ELF-1 (cell line): ENCODE measurements around the gene MTG1.
"Not testable (repeated sequence)": the region's sequence is repeated elsewhere in the genome, so short reads cannot be mapped to it uniquely, and the experiment has no call there.

Experiments
- DNase-seq: peaks from one replicate; pipeline ENCODE4 v3.0.0-alpha.2; 2016; ENCODE audit warnings: low read depth, low spot score

The MTG1 gene

DNA sequence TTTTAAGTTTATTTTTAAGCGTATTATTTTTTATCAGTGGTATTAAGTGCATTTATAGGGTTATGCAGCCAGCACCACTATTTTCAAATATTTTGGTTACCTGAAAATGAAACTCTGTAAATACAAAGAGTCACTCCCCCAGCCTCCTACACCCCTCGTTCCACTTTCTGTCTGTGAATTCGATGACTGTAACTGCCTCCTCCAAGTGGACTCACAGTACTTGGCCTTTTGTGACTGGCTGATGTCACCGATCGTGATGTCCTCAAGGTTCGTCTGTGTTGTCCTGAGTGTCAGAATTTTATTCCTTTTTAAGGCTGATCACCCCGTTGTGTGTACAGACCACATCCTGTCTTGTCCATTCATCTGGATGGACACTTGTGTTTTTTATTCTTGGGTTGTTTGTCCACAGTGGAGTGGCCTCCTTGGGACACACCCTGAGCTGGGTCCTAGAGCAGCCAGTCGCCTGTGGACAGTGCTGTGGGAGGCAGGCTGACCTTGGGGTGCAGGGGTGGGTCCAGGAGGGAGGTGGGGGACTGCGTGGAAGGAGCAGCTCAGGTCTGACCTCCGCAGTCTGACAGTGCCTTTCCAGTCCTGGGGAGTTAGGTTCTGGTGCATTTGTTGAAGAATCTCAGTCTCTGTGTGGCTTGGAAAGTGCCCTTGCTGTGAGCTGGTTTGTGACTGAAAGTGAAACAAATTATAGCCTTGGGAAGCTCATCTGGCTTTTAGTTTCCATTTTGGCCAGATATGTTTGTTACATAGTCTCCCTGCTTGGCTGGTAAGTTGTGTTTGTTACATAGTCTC is 6.9 kb downstream of the MTG1 start:
- DNase-seq, result no peak

- no peak for DNase-seq
These were observed 7.5 kb downstream of the MTG1 start for GRCh38 chr10:133401500-133401899.

GRCh38 chr10:133401981-133402725 is 8.2 kb downstream of the MTG1 start:
- no peak for DNase-seq

- no peak for DNase-seq
These were observed 9.4 kb downstream of the MTG1 start for GRCh38 chr10:133403359-133403758.

GRCh38 chr10:133403784-133404183 is 9.8 kb downstream of the MTG1 start:
- no peak for DNase-seq

DNA sequence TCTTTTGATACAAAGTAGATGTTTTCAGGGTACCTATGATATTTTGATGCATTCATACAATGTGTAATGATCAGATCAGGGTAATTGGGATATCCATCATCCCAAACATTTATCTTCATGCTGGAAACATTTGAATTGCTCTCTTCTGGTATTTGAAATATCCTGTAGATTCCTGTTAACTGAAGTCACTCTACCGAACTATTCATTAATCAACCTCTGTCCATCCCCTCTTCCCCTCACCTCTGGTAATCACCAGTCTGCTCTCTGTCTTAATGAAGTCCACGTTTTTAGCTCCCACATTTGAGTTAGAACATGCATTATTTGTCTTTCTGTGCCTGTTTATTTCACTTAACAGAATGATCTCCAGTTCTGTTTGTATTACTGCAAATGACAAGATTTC is 11.3 kb downstream of the MTG1 start:
- DNase-seq, result no peak

DNA sequence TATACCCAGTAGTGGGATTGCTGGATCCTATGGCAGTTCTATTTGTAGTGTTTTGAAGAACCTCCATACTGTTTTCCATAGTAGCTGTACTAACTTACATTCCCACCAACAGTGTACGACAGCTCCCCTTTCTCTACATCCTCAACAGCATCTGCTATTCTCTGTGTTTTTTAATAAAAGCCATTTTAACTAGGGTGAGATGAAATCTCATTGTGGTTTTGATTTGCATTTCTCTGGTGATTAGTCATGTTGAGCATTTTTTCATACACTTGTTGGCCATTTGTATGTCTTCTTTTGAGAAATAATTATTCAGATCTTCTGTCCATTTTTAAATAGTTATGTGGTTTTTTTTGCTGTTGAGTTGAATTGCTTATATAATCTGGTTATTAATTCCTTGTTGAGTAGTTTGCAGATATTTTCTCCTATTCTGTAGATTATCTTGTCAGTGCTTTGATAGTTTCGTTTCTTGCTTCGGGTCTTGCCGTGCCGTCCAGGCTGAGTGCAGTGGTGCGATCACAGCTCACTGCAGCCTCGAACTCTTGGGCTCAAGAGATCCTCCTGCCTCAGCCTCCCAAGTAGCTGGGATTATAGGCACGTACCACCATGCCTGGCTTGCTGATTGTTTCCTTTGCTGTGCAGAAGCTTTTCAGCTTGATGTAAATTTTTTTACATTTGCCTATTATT is 12.0 kb downstream of the MTG1 start:
- DNase-seq, result no peak

DNA sequence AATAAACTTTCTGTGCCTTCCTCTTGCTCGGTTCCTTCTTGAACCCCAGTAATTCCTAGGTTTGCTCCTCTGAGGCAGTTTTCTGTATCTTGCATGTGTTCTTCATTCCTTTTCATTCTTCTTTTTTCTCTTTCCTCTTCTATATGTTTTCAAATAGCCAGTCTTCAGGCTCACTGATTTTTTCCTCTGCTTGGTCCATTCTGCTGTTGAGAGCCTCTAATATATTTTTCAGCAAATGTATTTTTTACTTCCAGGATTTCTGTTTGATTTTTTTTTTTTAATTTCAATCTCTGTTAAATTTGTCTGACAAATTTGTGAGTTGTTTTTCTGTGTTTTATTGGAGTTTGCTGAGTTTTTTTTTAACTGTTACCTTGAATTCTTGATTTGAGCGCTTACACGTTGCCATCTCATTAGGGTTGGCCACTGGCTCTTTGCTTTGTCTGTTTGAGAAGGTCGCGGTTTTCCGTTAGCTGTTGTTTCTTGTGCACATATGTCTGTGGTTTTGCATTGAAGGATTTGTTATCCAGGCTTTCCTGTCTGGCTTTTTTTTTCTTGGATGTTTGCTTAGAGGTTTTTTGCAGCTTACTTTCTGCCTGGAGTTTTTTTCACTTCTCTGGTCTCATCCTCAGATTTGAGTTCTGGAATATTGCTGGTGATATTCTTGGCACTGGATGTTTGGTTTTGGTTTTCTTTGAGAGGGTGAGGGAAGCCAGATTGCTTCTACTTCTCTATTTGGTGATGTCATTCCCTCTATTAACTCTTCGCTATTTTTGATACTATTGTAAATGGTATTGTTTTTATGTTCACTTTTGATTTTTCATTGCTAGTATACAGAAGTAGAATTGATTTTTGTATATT is 17.8 kb downstream of the MTG1 start:
- DNase-seq, result no peak

DNA sequence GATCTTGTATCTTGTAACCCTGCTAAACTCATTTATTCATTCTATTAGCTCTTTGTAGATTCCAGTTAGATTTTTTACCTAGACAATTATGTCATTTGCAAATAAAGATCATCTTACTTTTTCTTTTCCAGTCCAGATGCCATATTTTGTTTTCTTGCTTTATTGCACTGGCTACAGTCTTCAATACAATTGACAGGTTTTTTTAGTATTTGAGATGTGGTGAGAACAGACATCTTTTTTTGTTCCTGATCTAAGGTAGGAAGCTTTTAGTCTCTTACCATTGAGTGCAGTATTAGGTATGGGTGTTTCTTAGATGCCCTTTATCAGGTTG is 18.4 kb downstream of the MTG1 start:
- DNase-seq, result no peak

DNA sequence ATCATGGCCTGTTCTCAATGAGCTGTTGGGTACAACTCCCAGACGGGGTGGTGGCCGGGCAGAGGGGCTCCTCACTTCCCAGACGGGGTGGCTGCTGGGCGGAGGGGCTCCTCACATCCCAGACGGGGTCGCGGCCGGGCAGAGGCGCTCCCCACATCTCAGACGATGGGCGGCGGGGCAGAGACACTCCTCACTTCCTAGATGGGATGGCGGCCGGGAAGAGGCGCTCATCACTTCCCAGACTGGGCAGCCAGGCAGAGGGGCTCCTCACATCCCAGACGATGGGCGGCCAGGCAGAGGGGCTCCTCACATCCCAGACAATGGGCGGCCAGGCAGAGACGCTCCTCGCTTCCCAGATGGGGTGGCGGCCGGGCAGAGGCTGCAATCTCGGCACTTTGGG is 20.4 kb downstream of the MTG1 start:
- DNase-seq, result not testable (repeated sequence)

- no peak for DNase-seq
These were observed 21.8 kb downstream of the MTG1 start for GRCh38 chr10:133415752-133416151.

DNA sequence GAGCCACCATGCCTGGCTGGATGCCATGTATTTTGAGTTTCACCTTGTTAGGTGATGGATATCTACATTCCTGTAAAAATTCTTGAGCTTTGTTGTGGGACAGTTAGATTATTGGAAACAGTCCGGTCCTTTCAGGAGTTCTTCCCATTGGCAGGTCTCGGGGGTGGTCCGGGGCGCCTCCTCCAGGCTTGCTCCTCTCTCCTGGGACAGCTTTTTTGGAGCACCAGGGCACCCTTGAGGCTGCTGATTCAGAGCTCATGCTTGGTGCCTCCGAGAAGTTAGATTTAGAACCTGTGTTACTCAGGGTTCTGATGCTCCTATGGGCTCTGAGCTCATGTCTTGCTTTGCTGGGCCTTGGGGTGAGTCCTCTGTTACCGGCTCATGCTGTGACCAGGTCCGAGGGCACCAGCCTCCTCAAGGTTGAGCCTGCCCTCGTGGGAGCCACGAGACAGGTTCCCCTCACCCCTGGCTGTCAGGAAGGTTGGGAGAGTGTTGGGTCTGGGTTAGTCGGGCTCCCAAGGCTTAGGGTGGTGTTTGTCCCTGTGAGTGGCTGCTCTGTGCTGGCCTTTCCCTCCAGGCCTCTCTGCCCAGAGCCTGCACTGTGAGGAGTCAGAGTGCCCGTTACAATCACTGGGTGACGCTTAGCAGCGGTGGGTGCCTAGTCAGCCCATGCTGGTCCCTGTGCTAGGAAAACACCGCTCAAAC is 24.5 kb downstream of the MTG1 start:
- DNase-seq, result no peak

GRCh38 chr10:133419211-133419950 is 25.4 kb downstream of the MTG1 start:
- DNase-seq, result no peak

DNA sequence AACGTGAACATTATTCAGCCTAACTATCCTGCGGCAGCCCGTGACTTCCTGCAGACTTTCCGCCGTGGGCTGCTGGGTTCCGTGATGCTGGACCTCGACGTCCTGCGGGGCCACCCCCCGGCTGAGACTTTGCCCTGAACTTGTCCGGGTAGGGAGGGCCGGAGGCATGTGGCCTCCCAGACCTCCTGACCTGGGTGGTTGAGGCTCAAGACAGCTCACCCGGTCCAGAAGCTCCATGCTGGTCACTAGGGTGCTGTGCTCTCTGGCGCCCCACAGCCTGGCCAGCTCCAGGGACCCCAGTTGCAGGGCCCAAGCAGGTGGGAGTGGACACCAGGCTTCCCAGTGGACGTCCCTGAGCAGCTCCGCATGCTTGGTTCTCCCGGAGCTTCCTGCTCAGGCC is 26.1 kb downstream of the MTG1 start:
- DNase-seq, result no peak

DNA sequence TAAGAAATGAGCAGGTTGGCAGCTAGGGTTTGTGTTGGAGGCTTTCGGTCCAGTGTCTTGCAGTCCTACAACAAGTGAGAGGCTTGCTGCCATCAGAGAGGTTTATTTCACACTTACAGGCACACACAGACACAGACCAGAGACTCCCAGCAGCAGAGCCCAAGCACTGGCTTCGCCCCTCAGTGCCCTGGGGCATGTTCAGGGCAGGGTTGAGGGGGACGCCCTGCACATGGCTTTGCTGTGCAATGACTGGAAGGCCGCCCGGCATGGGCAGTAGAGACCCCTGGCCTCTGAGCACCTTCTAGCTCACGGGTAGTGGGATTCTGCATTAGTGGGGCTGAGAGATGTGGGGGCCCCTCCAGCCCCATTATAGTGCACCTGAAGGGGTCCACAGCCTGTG is 26.6 kb downstream of the MTG1 start:
- no peak for DNase-seq

DNA sequence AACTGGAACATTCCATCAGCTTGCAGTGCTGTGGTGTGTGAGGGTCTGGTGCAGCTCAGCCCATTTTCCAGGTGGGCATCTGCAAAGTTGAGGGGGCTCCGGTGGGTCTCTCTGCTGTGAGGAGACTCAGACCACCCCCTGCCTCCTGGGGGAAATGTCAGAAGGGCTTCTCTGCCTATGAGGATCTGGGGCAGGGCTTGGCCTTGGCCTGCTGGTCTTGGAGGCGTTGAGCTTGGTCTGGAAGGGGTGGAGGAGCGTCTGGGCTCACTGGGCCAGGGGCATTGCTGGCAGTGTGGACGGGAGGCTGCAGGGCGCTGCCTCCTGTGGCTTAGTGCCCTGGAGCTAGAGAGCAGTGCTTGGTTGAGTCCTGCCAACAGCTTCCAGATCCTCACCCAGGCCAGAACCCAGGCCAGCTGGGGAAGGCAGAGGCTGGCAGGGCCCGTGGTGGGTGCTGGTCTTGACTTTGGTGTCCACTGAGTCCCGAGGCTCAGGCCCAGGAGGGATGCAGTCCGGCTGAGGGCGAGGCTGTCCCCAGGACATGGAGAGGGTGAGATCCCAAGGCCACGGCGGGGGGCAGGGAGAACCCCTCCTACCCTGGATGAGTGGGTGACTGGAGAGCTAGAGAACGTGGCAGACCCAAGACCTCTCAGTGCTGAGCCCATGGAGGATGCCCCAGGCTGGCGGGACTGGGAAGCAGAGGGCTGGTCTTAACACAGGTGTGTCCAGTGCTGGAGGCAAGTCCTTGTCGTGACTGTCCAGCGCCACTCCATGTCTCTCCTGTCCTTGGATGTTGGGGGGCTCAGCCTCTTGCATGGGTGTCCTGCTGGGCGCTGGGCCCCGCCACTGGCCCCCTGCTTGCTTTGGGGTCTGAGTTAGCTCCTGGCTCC is 27.6 kb downstream of the MTG1 start:
- DNase-seq, result no peak

GRCh38 chr10:133422223-133422806 is 28.4 kb downstream of the MTG1 start:
- peak; percentile 15 for DNase-seq

DNA sequence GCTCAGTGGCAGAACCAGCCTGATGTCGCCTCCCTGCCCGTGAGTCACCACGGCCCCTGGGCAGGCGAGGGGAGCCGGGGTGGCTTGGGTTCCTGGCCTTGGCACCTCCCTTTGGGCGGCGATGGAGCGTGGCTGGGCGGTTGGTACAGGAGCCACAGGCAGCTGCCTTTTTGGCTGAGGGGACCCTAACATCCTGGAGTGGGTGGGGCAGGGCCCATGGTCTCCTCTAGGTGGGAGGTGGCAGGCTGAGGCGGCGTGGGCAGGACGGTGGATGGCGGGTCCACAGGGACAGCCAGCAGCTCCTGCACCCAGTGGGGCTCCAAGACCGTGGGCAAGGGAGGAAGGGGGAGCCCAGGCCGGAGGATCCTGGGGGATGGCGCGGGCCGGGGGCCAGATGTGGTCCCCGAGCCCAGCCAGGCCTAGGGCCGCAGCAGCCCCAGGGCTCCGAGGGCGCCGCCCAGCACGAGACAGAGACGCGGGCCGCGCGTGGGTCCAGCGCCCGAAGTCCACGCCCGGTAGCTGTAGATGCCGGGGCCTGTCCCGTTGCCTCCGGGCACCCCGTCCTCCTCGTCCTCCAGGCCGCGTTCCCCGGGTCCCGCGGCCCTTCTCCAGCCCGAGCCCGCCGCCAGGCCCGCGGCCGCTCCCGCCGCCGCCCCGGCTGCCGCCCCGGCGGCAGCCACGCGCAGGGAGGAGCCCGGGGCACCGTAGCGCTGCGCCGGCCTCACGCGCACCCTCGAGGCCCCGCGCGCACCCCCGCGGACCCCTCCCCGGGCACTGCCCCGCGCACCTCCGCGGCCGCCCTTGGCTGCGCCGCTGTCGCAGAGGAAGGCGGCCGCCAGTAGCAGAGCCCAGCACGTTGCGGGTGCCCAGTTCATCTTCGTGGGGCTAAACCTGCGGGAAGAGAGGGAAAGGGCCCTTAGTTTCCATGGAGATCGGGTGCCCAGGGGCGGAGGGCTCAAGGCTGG is 29.1 kb downstream of the MTG1 start:
- no peak for DNase-seq
